Breast epithelium (tissue), 3 donors: ENCODE results near the gene BCCIP.

Experiments used
- CTCF ChIP-seq, 3 donors: fragments of 450-650 bp; IDR thresholded peaks; one replicate each; pipeline ENCODE4 v1.5.1; 2016 to 2017; ENCODE audit warnings: antibody characterized with exemption in 3 of 3, mild to moderate bottlenecking in 3 of 3, moderate library complexity in 3 of 3
- POLR2A ChIP-seq: fragments of 450-650 bp; IDR thresholded peaks from one replicate; pipeline ENCODE4 v1.6.1; 2016; ENCODE audit warnings: antibody characterized with exemption, mild to moderate bottlenecking, moderate library complexity
- POLR2AphosphoS5 ChIP-seq, 3 donors: sonication (generic); formaldehyde crosslinking; IDR thresholded peaks; one replicate each; pipeline ENCODE4 v1.6.1; 2017; ENCODE audit warnings: antibody characterized with exemption in 3 of 3

- no peak for TF ChIP-seq CTCF (IDR thresholded peaks at IDR 0.05)
- TF ChIP-seq POLR2A: no peak
- no peak for TF ChIP-seq POLR2AphosphoS5 (IDR thresholded peaks at IDR 0.05)
These were observed 26.1 kb downstream of the BCCIP start for GRCh38 chr10:125849448-125849847.
